ELR (cell line): ENCODE results near the gene PRDM16.

Experiments used
- DNase-seq: peaks from one replicate; pipeline ENCODE4 v3.0.0-alpha.2; 2015; ENCODE audit warnings: low read depth

Gene PRDM16

GRCh38 chr1:3068564-3069431, at the start of gene PRDM16:
PRDM16 (plus strand) TSS chr1:3069203; CDS start chr1:3069260, 57 bp downstream.
- peak; percentile 2 for DNase-seq

GRCh38 chr1:3019516-3020051, 49.4 kb upstream of the PRDM16 start:
- DNase-seq: no peak

- no peak for DNase-seq
Measured at GRCh38 chr1:3020263-3020909, 48.6 kb upstream of the PRDM16 start.

- DNase-seq: no peak
Measured at GRCh38 chr1:3021233-3021671, 47.8 kb upstream of the PRDM16 start, which contains the start of gene ACTRT2. ACTRT2 (plus strand) TSS chr1:3021467; CDS start chr1:3021687, 220 bp downstream.

- no peak for DNase-seq
Measured at GRCh38 chr1:3021801-3022401, 47.1 kb upstream of the PRDM16 start.

GRCh38 chr1:3022511-3022973, 46.5 kb upstream of the PRDM16 start:
- DNase-seq: no peak

- DNase-seq: no peak
Measured at GRCh38 chr1:3022976-3023375, 46.0 kb upstream of the PRDM16 start.

GRCh38 chr1:3024019-3024418, 45.0 kb upstream of the PRDM16 start:
- no peak for DNase-seq

- DNase-seq: no peak
Measured at GRCh38 chr1:3024588-3024987, 44.4 kb upstream of the PRDM16 start.

- no peak for DNase-seq
Measured at GRCh38 chr1:3026124-3026523, 42.9 kb upstream of the PRDM16 start.

GRCh38 chr1:3026581-3027391, 42.2 kb upstream of the PRDM16 start:
- DNase-seq: no peak

- DNase-seq: no peak
Measured at GRCh38 chr1:3027611-3028371, 41.2 kb upstream of the PRDM16 start.

GRCh38 chr1:3028531-3029282, 40.3 kb upstream of the PRDM16 start:
- no peak for DNase-seq

GRCh38 chr1:3029481-3029961, 39.5 kb upstream of the PRDM16 start:
- DNase-seq: no peak

- no peak for DNase-seq
Measured at GRCh38 chr1:3029991-3030662, 38.9 kb upstream of the PRDM16 start.

GRCh38 chr1:3030663-3031381, 38.2 kb upstream of the PRDM16 start:
- DNase-seq: no peak

- DNase-seq: no peak
Measured at GRCh38 chr1:3031401-3032221, 37.4 kb upstream of the PRDM16 start.
